Measurements from ENCODE around the gene RAB40C.

GRCh38 chr16:559021-559380, 30.9 kb upstream of the RAB40C start:
- TF ChIP-seq ZFP30 (CRISPR knock-in tag; IDR thresholded peaks at IDR 0.05) (no peak), POU6F1 (CRISPR knock-in tag; IDR thresholded peaks at IDR 0.05; ENCODE audit: borderline replicate concordance, low read depth) (no peak), CREB5 (CRISPR knock-in tag; IDR thresholded peaks at IDR 0.05; ENCODE audit: low read depth) (no peak), RARB (CRISPR knock-in tag; IDR thresholded peaks at IDR 0.05) (no peak), ZNF565 (CRISPR knock-in tag; conservative IDR thresholded peaks at IDR 0.05; ENCODE audit: low read depth) (no peak), PATZ1 (CRISPR knock-in tag; IDR thresholded peaks at IDR 0.05; ENCODE audit: borderline replicate concordance) (no peak), ZC3H10 (CRISPR knock-in tag; IDR thresholded peaks at IDR 0.05) (no peak)
